Stimulated activated CD4-positive, alpha-beta T cell treated with anti-CD3 and anti-CD28 coated beads, Interleukin-1b, Interleukin-23, amount 100 ng/mL, for 1 hour (primary cell): ENCODE results near the gene TBL3.
"Not testable (repeated sequence)": the region's sequence is repeated elsewhere in the genome, so short reads cannot be mapped to it uniquely, and the experiment has no call there.

ENCODE experiments used
- DNase-seq, 2 donors: peaks; one replicate each; pipeline ENCODE4 v3.0.0-alpha.2; 2020; ENCODE audit warnings: low read depth in 2 of 2

TBL3 gene

DNA sequence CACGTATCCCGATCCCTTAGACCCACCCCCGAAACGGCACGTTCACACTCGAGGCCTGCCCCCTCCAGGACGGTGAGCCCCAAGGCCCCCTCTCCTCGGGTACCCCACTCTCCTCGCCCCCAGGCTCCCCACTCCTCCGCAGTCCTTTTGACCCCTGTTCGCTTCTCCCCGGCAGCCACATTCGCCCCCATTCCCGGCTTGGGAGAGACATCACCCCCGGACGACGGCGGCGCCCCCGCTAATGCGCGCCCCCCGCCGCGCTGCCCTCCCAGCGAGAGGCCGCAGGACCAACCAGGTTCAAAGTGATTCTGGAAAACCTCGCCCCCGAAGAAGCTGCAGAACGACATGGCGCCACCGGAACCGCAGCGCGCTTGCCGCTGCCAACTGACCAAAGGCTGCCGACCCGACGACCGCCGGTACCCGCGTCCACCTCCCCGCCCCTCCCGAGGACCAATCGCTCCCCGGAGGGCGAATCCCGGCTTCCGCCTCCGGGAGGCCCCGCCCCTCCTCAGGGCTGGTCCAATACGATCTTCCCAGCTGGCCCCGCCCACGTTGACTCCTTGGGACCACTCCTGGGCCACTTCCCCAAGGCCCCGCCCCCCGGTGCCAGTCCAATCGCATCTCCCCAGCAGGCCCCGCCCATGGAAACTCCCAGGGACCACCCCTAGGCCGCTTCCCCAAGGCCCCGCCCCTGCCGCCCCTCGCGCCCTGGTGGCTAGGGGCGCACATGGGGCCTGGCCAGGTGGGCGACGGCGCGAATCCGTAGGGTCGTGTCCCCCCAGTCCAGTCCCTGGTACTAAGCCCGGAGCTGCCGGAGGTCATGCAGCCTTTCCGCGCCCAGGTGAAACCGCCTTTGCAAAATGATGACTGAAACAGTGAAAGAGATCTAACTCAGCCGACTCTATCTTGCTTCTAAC is 28.8 kb upstream of the TBL3 start, which contains the start of gene MSRB1:
MSRB1 (minus strand) TSS at position 390 of the 917 bp plus-strand sequence; CDS start at position 347, 43 bp downstream.
- DNase-seq: peak; percentile 97 to 99

- no peak for DNase-seq
These were observed 27.1 kb upstream of the TBL3 start for GRCh38 chr16:1944612-1945199.

DNA sequence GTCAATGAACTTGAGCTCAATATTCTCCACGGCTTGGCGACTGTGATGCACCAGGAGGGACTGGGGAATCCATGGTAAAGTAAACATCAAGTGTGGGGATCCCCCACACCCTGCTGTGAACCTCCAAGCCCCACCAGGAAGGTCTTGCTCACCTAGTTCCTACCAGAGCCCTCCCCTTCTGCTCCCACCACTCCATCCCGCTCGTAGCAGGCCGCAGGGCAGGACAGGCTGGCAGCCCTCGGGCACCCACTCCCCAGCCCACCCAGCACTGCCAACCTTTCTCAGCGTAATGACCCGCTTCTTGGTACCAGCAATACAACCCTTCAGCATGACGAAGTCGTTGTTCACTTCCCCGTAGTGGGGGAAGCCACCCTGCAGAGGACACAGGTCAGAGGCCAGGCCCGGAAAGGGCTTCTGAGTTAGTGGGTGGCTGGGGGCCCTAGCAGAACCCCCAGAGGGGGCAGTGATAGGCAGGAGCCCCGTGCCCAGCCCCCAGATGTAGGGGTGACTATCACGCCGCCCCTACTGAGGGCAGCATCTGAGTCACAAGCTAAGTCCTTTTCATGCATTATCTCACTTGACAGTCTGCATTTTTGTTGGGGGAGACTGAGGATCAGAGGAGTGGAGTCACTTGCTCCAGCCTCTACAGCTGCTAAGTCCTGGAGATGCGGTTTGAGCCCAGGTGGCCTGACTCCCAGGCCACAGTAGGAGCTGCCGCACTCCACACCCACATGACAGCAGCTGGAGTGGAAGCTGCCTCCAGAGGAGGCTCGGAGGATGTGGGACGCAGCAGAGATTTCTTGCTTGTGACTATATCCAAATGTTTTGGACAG is 26.1 kb upstream of the TBL3 start:
- DNase-seq: no peak

DNA sequence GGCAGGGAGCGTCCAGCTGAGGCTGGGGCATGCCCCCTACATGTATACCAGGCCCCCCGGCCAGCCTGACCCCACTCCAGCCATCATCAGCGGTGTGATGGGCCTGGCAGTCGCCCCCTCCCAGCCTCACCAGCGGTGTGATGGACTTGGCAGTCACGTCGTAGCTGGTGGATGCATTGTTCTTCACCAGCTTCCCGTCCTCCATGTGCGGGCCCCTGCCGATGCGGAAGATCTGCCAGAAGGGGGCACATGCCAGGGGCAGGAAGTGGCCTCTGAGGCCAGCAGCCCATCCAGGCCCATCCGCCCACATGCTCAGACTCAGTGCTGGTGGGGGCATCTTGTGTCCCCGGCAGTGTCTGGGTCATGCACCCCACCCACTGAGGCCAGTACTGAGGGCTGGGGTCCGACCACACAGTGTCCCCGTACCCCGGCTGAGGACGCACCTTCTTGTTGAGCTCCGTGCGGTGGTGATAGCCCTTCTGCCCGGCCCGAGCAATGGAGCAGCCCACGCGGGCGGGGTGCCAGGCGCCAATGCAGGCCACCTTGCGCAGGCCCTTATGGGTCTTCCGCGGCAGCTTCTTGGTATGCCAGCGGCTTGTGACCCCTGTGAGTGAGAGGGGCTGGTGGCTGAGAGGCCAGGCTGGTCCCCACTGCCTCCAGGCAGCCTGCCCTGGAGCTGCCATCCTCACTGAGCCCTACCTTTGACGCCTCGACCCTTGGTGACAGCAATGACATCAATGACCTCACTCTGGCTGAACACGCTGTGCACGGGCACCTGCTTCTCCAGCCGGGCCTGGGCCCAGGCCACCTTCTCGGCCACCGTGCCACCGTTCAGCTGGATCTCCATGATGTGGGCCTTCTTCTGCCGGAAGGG is 25.1 kb upstream of the TBL3 start:
- DNase-seq: no peak

- DNase-seq: no peak
These were observed 24.5 kb upstream of the TBL3 start for GRCh38 chr16:1947369-1947670.

- no peak for DNase-seq
These were observed 22.3 kb upstream of the TBL3 start for GRCh38 chr16:1949507-1949906.

- DNase-seq: no peak
These were observed 21.8 kb upstream of the TBL3 start for GRCh38 chr16:1950047-1950446.

- no peak for DNase-seq
These were observed 21.3 kb upstream of the TBL3 start for GRCh38 chr16:1950559-1950958.

DNA sequence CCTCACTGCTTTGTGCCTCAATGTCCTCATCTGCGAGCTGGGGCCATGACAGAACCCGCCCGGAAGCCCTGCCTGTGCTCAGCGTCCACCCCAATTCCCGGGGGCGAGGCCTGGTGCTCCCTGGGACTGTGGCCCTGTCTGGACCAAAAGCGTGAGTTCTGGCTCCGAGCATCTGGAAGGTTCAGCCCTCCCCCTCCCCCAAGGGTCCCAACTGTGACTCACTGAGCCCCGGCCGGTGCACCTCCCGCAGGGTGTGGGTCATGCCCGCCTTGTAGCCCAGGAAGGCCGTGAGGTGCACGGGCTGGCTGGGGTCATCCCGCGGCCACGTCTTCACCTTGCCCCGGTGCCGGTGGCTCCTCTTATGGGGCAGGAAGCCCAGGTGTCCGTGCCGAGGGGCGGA is 18.1 kb upstream of the TBL3 start:
- no peak for DNase-seq

- not testable (repeated sequence) for DNase-seq
These were observed 14.3 kb upstream of the TBL3 start for GRCh38 chr16:1957434-1958142.

GRCh38 chr16:1958143-1958491 is 13.7 kb upstream of the TBL3 start:
- DNase-seq: not testable (repeated sequence)

DNA sequence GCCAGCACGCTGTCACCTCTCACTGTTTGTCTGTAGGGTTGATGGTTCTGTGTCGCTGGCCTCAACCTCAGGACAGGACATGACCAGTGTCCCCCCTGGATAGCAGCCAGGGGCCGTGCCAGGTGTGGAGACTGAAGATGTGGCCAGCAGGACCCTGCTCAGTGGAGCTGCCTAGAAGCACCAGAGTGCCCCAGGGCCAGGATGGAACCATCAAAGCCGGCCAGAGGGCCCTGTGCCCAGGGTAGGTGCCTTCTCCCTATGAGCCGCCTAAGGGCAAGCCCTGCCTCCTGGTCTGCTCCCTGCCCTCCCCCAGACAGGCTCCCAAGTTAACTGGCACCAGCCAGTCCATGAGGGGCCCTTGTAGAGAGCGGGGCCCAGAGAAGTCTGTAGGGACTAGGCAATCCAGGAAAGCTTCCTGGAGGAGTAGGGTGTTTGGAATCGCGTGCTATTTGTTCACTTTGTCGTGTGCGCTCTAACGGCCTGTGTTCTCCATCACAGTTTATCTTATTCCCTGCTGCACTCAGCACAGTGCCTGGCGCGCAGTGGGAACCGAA is 13.1 kb upstream of the TBL3 start:
- no peak for DNase-seq

DNA sequence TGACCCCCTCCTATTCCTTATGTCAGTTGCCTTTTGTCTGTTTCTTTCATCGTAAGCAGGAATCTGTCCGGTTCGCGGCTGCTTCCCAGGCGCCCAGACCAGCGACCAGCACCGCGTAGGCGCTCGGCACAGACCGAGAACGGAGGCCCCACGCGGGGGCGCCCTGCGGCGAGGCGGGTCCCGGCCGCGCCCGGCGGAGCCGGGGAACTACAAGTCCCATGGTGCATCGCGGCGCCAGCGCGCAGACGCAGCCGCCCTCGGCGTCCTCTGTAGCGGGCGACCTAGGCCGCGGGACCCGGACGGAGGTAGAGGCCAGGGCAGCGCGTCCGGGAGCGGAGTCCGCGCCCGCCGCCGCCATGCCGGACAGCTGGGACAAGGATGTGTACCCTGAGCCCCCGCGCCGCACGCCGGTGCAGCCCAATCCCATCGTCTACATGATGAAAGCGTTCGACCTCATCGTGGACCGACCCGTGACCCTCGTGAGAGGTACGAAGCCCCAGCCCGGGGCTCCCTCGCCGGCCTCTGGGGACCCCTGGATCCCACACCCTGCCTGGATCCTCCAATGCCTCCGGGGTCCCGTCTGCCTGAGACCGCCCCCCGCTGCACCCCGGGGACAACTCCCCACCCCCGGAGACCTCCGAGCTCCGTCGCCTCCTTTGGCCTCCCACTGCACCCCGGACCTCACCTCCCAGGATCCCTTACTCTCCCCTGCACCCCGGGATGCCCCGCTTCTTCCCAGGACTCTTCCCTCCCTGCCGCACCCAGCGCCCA is 12.4 kb upstream of the TBL3 start, which contains the start of gene NDUFB10:
NDUFB10 (plus strand) TSS at position 270 of the 771 bp plus-strand sequence; CDS start at position 357, 87 bp downstream.
- peak; percentile 73 to 89 for DNase-seq

DNA sequence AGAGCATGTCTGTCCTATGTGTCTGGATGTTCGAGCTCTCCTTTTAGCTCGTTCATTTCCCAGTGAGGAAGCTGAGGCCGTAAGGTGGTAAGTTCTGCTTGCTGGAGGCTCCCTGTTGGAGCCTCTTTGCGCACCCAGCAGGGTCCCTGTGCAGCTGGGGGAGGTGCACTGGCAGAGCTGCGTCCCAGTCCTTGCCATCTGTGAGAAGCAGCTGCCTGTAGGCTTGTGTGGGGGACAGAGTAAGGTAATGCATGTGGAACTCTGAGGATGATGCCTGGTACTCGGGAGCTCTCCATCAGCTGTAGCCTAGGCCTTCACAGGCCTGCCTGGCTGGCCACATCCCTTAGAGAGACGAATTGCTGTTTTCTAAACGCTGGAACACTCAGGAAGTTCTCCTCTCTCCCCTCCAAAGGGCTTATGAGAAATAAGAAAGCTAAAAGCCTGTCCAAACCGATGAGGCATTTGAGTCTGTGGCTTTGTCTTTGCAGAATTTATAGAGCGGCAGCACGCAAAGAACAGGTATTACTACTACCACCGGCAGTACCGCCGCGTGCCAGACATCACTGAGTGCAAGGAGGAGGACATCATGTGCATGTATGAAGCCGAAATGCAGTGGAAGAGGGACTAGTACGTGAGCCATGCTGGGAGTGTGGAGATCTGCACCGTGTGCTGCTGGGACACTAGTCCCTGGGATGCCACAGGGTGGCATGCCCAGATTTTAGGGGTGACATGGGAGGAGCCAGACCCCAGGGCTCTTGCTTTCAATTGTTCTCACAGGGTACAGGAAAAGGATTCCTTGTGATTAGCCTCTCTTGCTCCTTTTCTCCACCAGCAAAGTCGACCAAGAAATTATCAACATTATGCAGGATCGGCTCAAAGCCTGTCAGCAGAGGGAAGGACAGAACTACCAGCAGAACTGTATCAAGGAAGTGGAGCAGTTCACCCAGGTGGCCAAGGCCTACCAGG is 10.9 kb upstream of the TBL3 start:
- no peak for DNase-seq

DNA sequence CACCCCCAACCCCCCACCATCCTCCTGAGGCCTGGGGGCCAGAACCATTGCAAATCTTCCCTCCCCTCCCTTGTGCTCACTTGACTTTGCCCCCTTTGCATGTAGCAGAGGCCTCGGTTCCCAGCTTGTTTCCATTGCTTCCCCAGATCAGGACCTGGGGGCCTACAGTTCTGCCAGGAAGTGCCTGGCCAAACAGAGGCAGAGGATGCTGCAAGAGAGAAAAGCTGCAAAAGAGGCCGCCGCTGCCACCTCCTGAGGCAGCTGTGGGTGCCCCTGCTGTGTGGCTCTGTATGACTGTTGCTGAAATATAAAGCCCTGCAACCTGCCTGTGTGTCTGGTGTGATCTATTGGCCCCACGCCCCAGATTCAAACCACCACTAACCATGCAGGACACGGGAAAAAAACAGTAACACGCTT is 10.2 kb upstream of the TBL3 start:
- DNase-seq: no peak

GRCh38 chr16:1962161-1963153 is 9.4 kb upstream of the TBL3 start:
- not testable (repeated sequence) for DNase-seq
